Umbilical cord (tissue), 2 donors: ENCODE data around the gene CD83. TPM values are rescaled to one million over a fixed set of nuclear protein-coding genes. Genes with fewer than 3 reads are reported as not detected.

Source experiments
- DNase-seq: peaks from one replicate; pipeline ENCODE4 v3.0.0-alpha.2; 2015; ENCODE audit warnings: low spot score
- total RNA-seq: library from RNA; depleted of rRNA; stranded (reverse); fragments of >200 nt; gene quantifications from one replicate; pipeline ENCODE4 v1.2.3, GENCODE V29; 2014; ENCODE audit warnings: low replicate concordance; ENCODE audit not compliant: insufficient read depth

The CD83 gene
- total RNA-seq, 1 donor from 2014 or later: 5.5 TPM

DNA sequence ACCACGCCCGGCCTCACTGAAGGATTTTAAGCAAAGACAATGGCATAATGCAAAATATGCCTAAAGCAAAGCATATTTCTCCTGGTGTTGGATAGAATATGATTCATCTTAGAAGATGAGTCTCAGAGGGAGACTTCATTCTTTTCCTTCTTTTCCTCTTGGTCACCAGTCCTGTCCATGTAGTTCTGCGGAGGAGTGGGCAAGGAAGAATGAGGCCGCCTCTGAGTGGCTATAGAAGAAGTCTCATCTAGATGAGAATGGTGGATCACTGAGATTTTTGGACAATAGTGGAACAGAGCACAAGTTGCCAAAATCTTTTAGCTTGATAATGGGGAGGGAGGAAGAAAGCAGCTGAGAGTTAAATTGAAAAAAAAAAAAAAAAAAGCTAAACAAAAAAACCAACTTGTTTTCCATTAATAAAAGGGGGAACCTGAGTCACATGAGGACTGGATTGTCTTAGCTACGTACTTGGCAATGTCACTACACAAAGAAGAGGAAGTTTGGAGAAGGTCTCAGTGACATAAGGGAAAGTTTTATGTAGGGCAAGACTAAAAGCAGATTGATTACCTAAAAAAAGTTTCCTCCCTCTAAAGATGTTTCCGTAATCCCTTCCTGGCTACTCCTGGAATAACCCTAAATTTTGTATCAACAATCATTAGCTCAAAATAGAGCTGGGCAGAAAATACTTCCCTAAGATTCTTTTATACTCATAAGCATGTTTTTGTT lies 6.0 kb downstream of the CD83 start:
- no peak for DNase-seq

GRCh38 chr6:14125346-14125745 lies 7.8 kb downstream of the CD83 start:
- no peak for DNase-seq

GRCh38 chr6:14126191-14126590 lies 8.6 kb downstream of the CD83 start:
- no peak for DNase-seq

DNA sequence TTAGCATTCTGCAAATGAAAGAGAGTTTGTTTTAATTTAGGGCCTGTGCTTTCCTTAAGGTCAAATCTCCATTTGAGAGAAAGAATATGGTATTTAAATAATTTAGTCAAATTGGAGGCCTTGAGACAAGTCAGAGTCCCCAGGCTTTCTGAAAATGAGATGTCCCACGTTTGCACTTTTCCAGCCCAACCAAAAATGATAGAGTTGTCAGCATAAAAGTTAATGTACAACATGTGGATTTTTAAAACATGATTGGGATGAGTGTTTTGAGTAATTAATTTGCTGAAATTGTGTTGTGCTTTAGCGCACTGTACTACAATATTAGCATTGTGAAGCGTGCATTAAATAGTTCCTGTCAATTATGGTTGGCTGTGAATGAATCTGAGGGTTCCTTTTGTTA lies 10.0 kb downstream of the CD83 start:
- DNase-seq: no peak

GRCh38 chr6:14128012-14128411 lies 10.4 kb downstream of the CD83 start:
- DNase-seq: no peak

- DNase-seq: no peak
Observed at GRCh38 chr6:14128746-14129145, 11.2 kb downstream of the CD83 start.

DNA sequence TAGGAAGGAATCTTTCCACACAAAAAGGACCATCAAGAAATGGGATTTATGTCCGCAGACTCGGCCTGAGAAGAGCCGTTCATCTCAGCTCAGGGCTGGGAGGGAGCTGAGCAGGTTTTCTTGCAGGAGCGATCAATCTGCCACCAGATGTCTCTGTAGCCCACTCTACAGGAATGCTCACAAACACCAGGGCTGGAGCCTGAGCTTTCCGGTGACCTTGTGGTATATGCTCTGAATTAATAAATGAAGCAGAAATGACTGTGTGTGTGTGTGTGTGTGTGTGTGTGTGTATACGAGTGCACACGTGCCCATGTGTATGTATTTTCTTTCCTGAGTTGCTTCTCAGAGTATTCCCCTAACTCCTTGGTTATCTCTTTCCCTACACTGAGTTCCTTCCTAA lies 12.0 kb downstream of the CD83 start:
- peak; percentile 82 for DNase-seq

- no peak for DNase-seq
Observed at GRCh38 chr6:14130435-14131075, 13.0 kb downstream of the CD83 start.

- no peak for DNase-seq
Observed at GRCh38 chr6:14131579-14131978, 14.0 kb downstream of the CD83 start.

GRCh38 chr6:14132244-14132920 lies 14.8 kb downstream of the CD83 start:
- no peak for DNase-seq

DNA sequence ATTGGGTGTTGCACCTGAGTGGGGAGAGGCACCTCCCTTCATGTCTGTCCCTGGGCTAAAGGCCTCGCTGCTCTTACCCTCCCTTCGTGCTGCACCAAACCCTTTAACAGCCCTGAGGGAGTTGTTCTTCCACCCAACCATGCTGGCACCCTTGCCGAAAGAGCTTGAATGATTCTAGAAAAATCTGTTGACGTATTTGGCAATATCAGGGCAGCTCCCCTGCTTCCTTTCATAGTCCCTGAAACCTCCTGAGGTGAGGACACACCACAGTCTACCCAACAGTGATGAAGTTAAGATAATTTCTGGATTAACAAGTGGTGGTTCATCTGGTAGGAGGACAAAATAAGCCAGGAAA lies 15.3 kb downstream of the CD83 start:
- no peak for DNase-seq

- no peak for DNase-seq
Observed at GRCh38 chr6:14134211-14134910, 16.8 kb downstream of the CD83 start.

- no peak for DNase-seq
Observed at GRCh38 chr6:14135893-14136539, 18.4 kb downstream of the CD83 start.

GRCh38 chr6:14138701-14139215 lies 21.2 kb downstream of the CD83 start:
- DNase-seq: no peak

DNA sequence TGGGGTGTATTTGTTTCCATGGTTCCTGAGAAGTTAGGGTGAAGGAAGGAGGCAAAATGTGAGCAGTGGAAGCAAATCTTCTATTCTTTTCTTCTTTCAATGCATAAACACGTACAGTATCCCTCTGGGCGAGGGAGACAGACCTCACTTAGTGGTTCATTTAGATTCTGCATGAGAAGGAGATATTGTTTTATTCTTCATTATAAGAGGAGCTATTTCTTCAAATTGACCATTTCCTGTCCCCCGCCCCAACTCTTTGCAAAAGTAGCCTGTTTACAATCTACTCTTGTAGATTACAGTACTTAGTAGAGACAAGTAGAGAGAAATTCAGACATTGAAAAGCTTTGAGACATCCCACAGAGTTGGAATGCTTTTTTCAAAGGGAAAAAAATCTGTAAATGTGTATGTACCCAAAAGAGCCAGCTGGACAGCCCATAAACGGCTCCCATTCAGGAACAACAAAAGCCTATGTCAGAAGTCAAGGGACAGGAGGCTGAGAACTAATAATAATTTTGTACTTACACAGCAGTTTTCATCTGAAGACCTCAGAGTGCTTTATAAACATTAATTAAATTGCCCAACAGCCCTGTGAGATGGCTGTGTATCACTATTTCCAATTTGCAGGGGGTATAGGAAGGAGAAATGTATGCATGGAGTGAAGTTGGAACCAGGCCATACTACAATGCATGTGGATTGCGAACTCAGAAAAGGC lies 23.9 kb downstream of the CD83 start:
- DNase-seq: no peak

GRCh38 chr6:14142063-14142450 lies 24.5 kb downstream of the CD83 start:
- DNase-seq: no peak

GRCh38 chr6:14142511-14143223 lies 25.1 kb downstream of the CD83 start:
- no peak for DNase-seq

GRCh38 chr6:14143305-14143704 lies 25.7 kb downstream of the CD83 start:
- no peak for DNase-seq

GRCh38 chr6:14144678-14145113 lies 27.1 kb downstream of the CD83 start:
- DNase-seq: peak; percentile 61

- DNase-seq: no peak
Observed at GRCh38 chr6:14146506-14147096, 29.0 kb downstream of the CD83 start.
